HG03571 (cell line): Measurements from ENCODE around the gene MSRB1.
"Not testable (repeated sequence)": the region's sequence is repeated elsewhere in the genome, so short reads cannot be mapped to it uniquely, and the experiment has no call there.

ENCODE experiments used
- ATAC-seq: cut with Tn5 transposase; IDR thresholded peaks from one replicate; pipeline ENCODE4 v1.9.1; 2021; ENCODE audit not compliant: unreplicated experiment

The MSRB1 gene

DNA sequence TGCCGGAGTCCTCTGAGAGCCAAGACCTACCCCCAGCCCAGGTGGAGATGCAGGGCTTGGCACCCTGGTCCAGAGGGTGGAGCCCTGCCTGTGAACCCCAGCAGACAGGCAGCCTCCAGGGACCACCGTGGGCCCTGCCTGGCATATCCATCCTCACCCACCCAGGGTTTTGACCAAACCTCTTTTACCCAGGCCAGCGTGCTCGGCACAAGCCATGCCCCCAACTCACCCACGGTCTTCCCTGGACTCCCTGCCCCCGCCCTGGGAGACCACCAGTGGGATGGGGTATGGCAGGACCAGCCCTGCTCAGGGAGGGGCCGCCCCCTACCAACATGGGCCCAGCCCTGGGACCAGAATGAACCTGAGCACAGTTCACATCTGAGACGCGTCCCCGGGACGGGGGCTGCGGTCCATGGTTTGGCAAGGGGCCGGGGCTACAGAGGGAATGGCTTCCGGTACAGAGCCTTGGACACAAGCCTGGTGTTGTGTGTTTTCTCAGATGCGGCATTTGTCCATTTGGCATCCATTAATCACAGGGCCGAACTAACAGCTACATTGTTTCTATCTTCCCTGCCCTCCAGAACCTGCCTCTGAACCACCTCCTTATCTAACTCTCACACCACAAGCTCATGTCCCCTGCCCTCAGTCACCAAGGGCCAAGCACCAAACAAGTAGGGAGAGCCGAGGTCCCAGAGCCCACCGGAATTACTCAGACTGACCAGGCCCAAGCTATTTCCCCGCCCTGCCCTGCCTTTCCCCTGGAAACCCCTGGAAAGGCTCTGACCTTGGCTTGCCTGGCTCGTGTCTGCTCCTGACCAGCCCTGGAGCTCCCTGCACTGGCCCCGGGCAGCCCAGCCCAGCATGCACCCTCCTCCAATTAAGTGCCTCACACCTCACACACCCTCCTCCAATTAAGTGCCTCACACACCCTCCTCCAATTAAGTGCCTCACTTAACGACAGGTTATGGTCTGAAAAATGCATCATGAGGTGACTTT, 38.9 kb downstream of the MSRB1 start:
- ATAC-seq = no peak

GRCh38 chr16:1903220-1903574, 39.8 kb downstream of the MSRB1 start:
- ATAC-seq = no peak

DNA sequence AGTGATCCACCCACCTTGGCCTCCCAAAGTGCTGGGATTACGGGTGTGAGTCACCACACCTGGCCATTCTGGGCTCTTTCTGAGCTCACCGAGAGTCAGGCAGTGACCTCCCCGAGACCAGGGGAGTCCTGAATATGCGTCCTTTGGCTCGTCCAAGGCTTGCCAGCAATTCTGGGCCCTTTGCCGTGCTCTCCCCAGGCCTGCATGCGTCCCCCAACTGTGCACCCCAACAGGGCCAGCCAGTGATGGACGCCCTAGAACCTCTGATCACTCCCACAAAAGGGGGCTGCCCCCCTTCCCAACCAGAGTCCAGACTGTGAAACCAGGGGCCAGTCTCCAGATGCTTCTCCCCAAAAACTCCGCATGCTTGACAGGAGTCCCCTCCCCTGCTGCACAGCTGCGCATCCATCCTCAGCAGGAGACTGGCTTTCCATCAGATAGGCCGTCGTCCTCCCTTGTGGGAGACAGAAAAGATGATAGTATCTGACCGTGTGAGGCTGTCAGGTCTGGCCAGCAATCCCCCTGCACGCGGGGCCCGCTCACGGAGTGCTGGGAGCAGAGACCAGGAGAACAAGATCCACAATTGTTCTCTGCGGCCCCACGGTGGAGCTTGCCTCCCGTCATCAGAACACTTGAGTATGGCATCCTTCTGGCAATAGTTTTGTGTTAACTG, 40.3 kb downstream of the MSRB1 start:
- no peak for ATAC-seq

- ATAC-seq = no peak
These were observed 42.6 kb downstream of the MSRB1 start for GRCh38 chr16:1900452-1900774.

DNA sequence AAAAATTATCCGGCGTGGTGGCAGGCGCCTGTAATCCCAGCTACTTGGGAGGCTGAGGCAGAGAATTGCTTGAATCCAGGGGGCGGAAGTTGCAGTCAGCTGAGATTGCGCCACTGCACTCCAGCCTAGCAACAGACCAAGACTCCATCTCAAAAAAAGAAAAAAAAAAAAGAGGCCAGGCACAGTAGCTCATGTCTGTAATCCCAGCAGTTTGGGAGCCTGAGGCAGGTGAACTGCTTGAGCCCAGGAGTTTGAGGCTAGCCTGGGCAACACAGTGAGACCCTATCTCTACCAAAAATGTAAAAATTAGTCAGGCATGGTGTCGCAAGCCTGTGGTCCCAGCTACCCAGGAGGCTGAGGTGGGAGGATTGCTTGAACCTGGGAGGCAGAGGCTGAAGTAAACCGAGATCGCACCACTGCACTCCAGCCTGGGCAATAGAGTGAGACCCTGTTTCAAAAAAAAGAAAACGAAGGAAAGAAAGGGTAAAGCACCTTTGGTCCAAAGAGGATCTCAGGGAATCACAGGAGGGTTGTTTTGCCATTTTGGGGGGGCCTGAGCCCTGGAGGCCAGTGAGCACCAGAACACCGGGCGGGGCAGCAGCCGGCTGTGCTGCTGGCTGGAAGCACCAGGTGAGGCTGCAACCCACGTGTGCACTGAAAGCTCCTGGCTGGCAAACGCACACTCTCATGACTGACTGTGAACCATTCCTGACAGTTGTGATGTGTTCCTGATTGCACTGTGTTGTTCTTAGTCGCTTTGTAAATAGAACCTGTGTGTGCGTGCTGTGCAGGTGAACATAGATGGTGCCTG, 43.2 kb downstream of the MSRB1 start:
- ATAC-seq = no peak

GRCh38 chr16:1897692-1898091, 45.3 kb downstream of the MSRB1 start:
- not testable (repeated sequence) for ATAC-seq

DNA sequence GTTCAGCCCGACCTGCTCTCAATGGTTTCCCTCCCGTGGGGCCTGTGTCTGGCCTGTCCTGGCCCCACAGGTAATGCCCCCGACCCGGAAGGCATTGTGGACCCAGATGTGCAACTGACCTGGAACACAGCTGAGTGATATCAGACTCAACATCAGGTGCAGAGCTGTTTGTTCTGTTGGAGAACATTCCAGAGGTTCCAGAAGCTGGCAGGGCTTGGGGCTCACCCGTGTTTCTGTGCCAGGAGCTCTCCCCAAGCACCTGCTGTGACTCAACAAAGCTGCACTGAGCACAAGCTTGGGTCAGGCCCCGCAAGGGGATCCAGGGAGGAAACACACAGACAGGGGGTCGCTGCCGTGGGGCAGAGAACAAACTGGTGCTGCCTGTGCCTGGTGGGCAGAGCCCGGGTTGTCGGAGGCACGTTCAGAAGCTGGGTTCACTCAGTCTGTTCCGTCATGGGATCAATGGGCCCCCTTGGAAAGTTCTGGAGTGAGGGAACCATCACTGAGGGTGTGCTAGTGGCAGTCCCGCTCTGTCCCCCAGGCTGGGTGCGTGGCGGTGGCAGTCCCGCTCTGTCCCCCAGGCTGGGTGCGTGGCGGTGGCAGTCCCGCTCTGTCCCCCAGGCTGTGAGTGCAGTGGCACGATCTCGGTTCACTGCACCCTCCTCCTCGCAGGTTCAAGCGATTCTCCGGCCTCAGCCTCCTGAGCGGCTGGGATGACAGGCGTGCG, 46.9 kb downstream of the MSRB1 start:
- ATAC-seq = no peak

DNA sequence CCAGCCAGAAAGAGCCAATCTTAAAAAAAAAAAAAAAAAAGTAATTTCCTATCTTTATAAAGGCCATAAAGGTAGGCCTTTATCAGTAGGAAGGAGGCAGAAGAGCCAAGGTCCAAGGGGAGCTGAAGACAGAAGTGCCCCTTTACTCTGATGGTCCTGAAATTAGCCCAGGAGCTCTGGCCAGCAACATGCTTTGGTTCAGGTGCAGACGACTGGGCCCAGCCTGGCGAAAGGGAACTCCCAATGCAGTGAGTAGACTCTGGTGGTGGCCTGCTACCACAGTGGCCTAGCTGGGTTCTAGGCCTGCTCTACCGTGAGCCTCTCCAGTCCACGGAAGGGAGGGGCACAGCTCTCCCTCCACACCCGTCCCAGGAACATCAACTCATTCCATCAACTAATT, 47.9 kb downstream of the MSRB1 start:
- no peak for ATAC-seq

GRCh38 chr16:1890708-1891050, 52.3 kb downstream of the MSRB1 start:
- no peak for ATAC-seq

DNA sequence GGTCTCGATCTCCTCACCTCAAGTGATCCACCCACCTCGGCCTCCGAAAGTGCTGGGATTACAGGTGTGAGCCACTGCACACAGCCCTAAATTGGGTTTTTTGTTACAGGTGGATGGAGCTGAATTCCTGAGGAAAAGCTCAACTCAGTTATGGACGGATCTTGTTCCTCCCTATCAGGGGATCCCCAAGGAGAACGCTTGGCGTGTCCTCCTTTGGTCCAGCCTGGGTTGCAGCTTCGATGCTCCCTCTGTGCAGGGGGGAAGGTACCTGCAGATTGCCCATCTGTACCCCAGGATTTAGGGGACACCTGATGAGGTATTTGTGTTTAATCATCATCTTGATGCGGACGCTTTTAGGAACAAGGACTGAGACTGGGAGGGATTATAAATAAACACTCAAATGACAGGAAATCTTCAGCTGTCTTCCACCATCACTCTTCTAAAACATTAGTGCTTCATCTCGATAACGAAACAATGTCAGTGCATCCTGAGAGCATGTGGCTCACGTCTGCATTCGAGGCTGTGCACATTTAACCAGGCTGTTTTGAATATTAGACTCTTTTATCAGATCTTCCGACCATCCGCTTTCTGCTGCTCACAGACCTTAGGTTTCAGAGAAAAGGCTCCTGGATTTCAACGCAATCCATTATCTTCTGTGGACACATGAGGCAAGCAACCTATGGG, 52.8 kb downstream of the MSRB1 start:
- ATAC-seq = no peak
